HepG2 (cell line): ENCODE data around the gene TESPA1. TPM values are rescaled to one million over a fixed set of nuclear protein-coding genes. Genes with fewer than 3 reads are reported as not detected.

Experiments used
- ATAC-seq: fragments of 200-7000 bp; cut with Tn5 transposase; 3 replicates; pipeline ENCODE4 v1.9.1; 2020; ENCODE audit warnings: mild to moderate bottlenecking, moderate library complexity
- BruUV-seq: library from RNA; stranded (reverse); fragments of 400-500 nt; replicated peaks from 2 replicates; lab custom pipeline; 2021; lab: Mats Ljungman, UMichigan
- CTCF ChIA-PET: fragments of 300-600 bp; formaldehyde crosslinking; extraction: SDS; loops from one replicate; lab custom pipeline; 2021; ENCODE audit warnings: low total read pairs, inconsistent platforms, low intra/inter-chr PET ratio; lab: Yijun Ruan, JAX
- POLR2A ChIA-PET: fragments of 350-600 bp; sonication (Branson Sonifier 250); formaldehyde crosslinking; loops from one replicate; lab custom pipeline; 2020; ENCODE audit warnings: antibody characterized with exemption, inconsistent platforms; lab: Yijun Ruan, JAX
- DNase-seq: peaks from one replicate; pipeline ENCODE4 v3.0.0-alpha.2; 2015; ENCODE audit warnings: low spot score
- FAIRE-seq: peaks from 3 replicates; lab custom pipeline; 2011; peaks lifted over from hg19 to GRCh38; lab: Jason Lieb, UNC
- H2AFZ ChIP-seq: one replicate; pipeline ENCODE4 v1.6.1; 2011; ENCODE audit warnings: low read length, inconsistent platforms
- H3K27ac ChIP-seq: fragments of 300-600 bp; 3 replicates; pipeline ENCODE4 v1.8.0; 2011; ENCODE audit warnings: mixed run types, mild to moderate bottlenecking, mixed read lengths, low read length, inconsistent platforms; ENCODE audit not compliant: insufficient read depth; ENCODE audit errors: extremely low read length
- H3K27me3 ChIP-seq, 2 experiments: fragments of 200-600 bp in 1 of 2; 2 replicates in 1 of 2; 3 replicates in 1 of 2; pipeline versions ENCODE4 v1.6.0 to v1.8.0; 2011; ENCODE audit warnings: low read length in 2 of 2, mild to moderate bottlenecking in 2 of 2, moderate library complexity in 2 of 2, inconsistent platforms in 1 of 2; ENCODE audit not compliant: insufficient read depth in 2 of 2, control insufficient read depth in 1 of 2
- H3K36me3 ChIP-seq, 2 experiments: fragments of 200-600 bp in 1 of 2; replicated peaks in 1 of 2; 2 replicates in 1 of 2; 3 replicates in 1 of 2; pipeline versions ENCODE4 v1.5.1 to v1.8.0; 2011; ENCODE audit warnings: low read length in 2 of 2, inconsistent platforms in 1 of 2; ENCODE audit not compliant: insufficient read depth in 2 of 2, control insufficient read depth in 1 of 2
- H3K4me1 ChIP-seq: 2 replicates; pipeline ENCODE4 v1.5.1; 2012; ENCODE audit warnings: low read length, inconsistent platforms; ENCODE audit not compliant: insufficient read depth
- H3K4me2 ChIP-seq: 2 replicates; pipeline ENCODE4 v1.6.0; 2011; ENCODE audit warnings: low read depth, low read length, inconsistent platforms
- H3K4me3 ChIP-seq, 3 experiments: fragments of 200-600 bp in 1 of 3; sonication (generic), shearing (Covaris generic) in 1 of 3; replicated peaks in 1 of 3; 2 replicates each; pipeline ENCODE4 v1.5.1; 2011 to 2016; ENCODE audit warnings: low read length in 3 of 3, inconsistent platforms in 2 of 3, low read depth in 2 of 3, mild to moderate bottlenecking in 2 of 3, control low read depth in 1 of 3, mixed read lengths in 1 of 3; ENCODE audit not compliant: insufficient read depth in 1 of 3
- H3K79me2 ChIP-seq: one replicate; pipeline ENCODE4 v1.6.1; 2011; ENCODE audit warnings: low read length, inconsistent platforms; ENCODE audit not compliant: insufficient read depth
- H3K9ac ChIP-seq: 2 replicates; pipeline ENCODE4 v1.6.0; 2011; ENCODE audit warnings: mild to moderate bottlenecking, low read depth, low read length, inconsistent platforms; ENCODE audit not compliant: insufficient read depth
- H3K9me3 ChIP-seq: 2 replicates; pipeline ENCODE4 v1.5.1; 2012; ENCODE audit warnings: mild to moderate bottlenecking, low read length
- H4K20me1 ChIP-seq: 2 replicates; pipeline ENCODE4 v1.6.0; 2011; ENCODE audit warnings: inconsistent platforms, mild to moderate bottlenecking, low read length, moderate library complexity; ENCODE audit not compliant: insufficient read depth
- ERF ChIP-seq: IDR thresholded peaks from 2 replicates; pipeline ENCODE4 v1.6.1; 2018; ENCODE audit warnings: missing biosample characterization, missing genetic modification reagents
- SIX4 ChIP-seq: sonication (generic); formaldehyde crosslinking; IDR thresholded peaks from 2 replicates; pipeline ENCODE4 v1.4.0; 2020; ENCODE audit warnings: missing genetic modification reagents
- ZNF280B ChIP-seq: sonication (generic); formaldehyde crosslinking; IDR thresholded peaks from 2 replicates; pipeline ENCODE4 v1.5.0; 2020; ENCODE audit warnings: missing genetic modification reagents, mild to moderate bottlenecking, borderline replicate concordance
- ZNF343 ChIP-seq: sonication (generic); formaldehyde crosslinking; IDR thresholded peaks from 2 replicates; pipeline ENCODE4 v1.4.0; 2020; ENCODE audit warnings: mild to moderate bottlenecking, missing genetic modification reagents
- ZNF562 ChIP-seq: sonication (generic); formaldehyde crosslinking; IDR thresholded peaks from 2 replicates; pipeline ENCODE4 v1.8.0; 2022; ENCODE audit warnings: missing genetic modification reagents, borderline replicate concordance
- WGBS: methylation state at CpG from one replicate; pipeline ENCODE4 v1.1.6; 2017; ENCODE audit warnings: low lambda C conversion rate; 5-methylcytosine and 5-hydroxymethylcytosine counted together
- in situ Hi-C: cut with HindIII; loops from 2 replicates; pipeline ENCODE4 v1.10.0; 2017; ENCODE audit warnings: low pct_unique_long_range_greater_than_20kb; ENCODE audit not compliant: extremely low pct_ligation_motif_present
- intact Hi-C: fragments of 100-400 bp; cut with micrococcal nuclease; formaldehyde crosslinking; loops from one replicate; pipeline ENCODE4 v1.10.0; 2022; ENCODE audit not compliant: unreplicated experiment
- polyA plus RNA-seq, 8 experiments: library from polyadenylated mRNA; depleted of rRNA in 3 of 8; stranded (reverse) in 7 of 8; unstranded in 1 of 8; fragments of >200 nt; fragmentation: Illumina TruSeq in 4 of 8; extraction: Trizol in 4 of 8; gene quantifications; 2 replicates each; pipeline versions ENCODE4 v1.2.1 to v1.2.3, GENCODE V29; 2011 to 2016; ENCODE audit warnings: low read depth in 4 of 8, missing spikeins in 1 of 8, mixed read lengths in 1 of 8; ENCODE audit not compliant: insufficient read depth in 1 of 8
- total RNA-seq, 5 experiments: library from RNA; depleted of rRNA; stranded (reverse); fragments of >200 nt; fragmentation: Illumina TruSeq; extraction: Trizol; gene quantifications; 2 replicates each; pipeline ENCODE4 v1.2.3, GENCODE V29; 2016; ENCODE audit warnings: low read depth in 1 of 5
- TF ChIP-seq, protein P1 (sequence below): sonication (generic); formaldehyde crosslinking; IDR thresholded peaks from 2 replicates; pipeline ENCODE4 v1.4.0; 2020; ENCODE audit warnings: missing genetic modification reagents, borderline replicate concordance
- TF ChIP-seq, protein P2 (sequence below): sonication (generic); formaldehyde crosslinking; IDR thresholded peaks from 2 replicates; pipeline ENCODE4 v1.5.0; 2020; ENCODE audit warnings: mild to moderate bottlenecking, low read depth, missing genetic modification reagents, borderline replicate concordance

Gene TESPA1
- total and polyA plus RNA-seq, 2 of the 13 experiments (the other 11 are each of a cell fraction or from before 2014, with no cell fraction given) = not detected

- TF ChIP-seq SIX4 (CRISPR knock-in tag) (no peak), ERF (no peak)
Measured at GRCh38 chr12:54980341-54980740, 4.2 kb downstream of the TESPA1 start (continued).

GRCh38 chr12:54977857-54978256, 6.7 kb downstream of the TESPA1 start:
- no peaks in the 10 kb centered on the region for H4K20me1 ChIP-seq
- no peak for ATAC-seq
- in situ Hi-C loops = no loop called here
- H2AFZ ChIP-seq = no peak overlapping the region
- WGBS = 24% methylated on average over 5 of the region's 5 CpGs
- no peak for TF ChIP-seq ZNF562 (CRISPR knock-in tag)
- TF ChIP-seq, protein P1, sequence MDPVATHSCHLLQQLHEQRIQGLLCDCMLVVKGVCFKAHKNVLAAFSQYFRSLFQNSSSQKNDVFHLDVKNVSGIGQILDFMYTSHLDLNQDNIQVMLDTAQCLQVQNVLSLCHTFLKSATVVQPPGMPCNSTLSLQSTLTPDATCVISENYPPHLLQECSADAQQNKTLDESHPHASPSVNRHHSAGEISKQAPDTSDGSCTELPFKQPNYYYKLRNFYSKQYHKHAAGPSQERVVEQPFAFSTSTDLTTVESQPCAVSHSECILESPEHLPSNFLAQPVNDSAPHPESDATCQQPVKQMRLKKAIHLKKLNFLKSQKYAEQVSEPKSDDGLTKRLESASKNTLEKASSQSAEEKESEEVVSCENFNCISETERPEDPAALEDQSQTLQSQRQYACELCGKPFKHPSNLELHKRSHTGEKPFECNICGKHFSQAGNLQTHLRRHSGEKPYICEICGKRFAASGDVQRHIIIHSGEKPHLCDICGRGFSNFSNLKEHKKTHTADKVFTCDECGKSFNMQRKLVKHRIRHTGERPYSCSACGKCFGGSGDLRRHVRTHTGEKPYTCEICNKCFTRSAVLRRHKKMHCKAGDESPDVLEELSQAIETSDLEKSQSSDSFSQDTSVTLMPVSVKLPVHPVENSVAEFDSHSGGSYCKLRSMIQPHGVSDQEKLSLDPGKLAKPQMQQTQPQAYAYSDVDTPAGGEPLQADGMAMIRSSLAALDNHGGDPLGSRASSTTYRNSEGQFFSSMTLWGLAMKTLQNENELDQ (CRISPR knock-in tag) = no peak
- TF ChIP-seq ZNF280B = no peak
- TF ChIP-seq, protein P2, sequence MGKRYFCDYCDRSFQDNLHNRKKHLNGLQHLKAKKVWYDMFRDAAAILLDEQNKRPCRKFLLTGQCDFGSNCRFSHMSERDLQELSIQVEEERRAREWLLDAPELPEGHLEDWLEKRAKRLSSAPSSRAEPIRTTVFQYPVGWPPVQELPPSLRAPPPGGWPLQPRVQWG = no peak
- TF ChIP-seq ZNF343 (CRISPR knock-in tag) = no peak
- ChIA-PET POLR2A (no interaction called here), CTCF (no interaction called here)
- H3K4me1 ChIP-seq = no peaks in the 10 kb centered on the region
- no peaks in the 10 kb centered on the region for H3K36me3 ChIP-seq
- H3K9ac ChIP-seq = no peak overlapping the region
- DNase-seq = no peak
- BruUV-seq = no TSS peak
- no peak overlapping the region for H3K4me3 ChIP-seq
- no peak overlapping the region for H3K27ac ChIP-seq
- no peaks in the 10 kb centered on the region for H3K27me3 ChIP-seq
- intact Hi-C loops = no loop called here
- H3K9me3 ChIP-seq = no peaks in the 10 kb centered on the region
- no peak for FAIRE-seq
- no peaks in the 10 kb centered on the region for H3K79me2 ChIP-seq
- no peak overlapping the region for H3K4me2 ChIP-seq
